NCI-H1092 (cell line): ENCODE results near the gene NHS.

Experiments
- DNase-seq: peaks from one replicate; lab custom pipeline; 2025; lab: John Stamatoyannopoulos, UW

The NHS gene

GRCh38 chrX:17448188-17448587, 73.2 kb downstream of the NHS start:
- no peak for DNase-seq

GRCh38 chrX:17449866-17450265, 74.9 kb downstream of the NHS start:
- DNase-seq, result no peak

- DNase-seq, result no peak
Measured at GRCh38 chrX:17453788-17454187, 78.8 kb downstream of the NHS start.

- peak; percentile 86 for DNase-seq
Measured at GRCh38 chrX:17456526-17456925, 81.5 kb downstream of the NHS start.

GRCh38 chrX:17459008-17459611, 84.1 kb downstream of the NHS start:
- peak; percentile 81 for DNase-seq

GRCh38 chrX:17459661-17460060, 84.7 kb downstream of the NHS start:
- DNase-seq, result no peak

GRCh38 chrX:17462881-17463280, 87.9 kb downstream of the NHS start:
- no peak for DNase-seq

GRCh38 chrX:17464194-17464593, 89.2 kb downstream of the NHS start:
- DNase-seq, result no peak

- no peak for DNase-seq
Measured at GRCh38 chrX:17465201-17465600, 90.2 kb downstream of the NHS start.

- DNase-seq, result no peak
Measured at GRCh38 chrX:17465802-17466201, 90.8 kb downstream of the NHS start.

- DNase-seq, result no peak
Measured at GRCh38 chrX:17470136-17470535, 95.1 kb downstream of the NHS start.

GRCh38 chrX:17471121-17471520, 96.1 kb downstream of the NHS start:
- DNase-seq, result no peak

- DNase-seq, result no peak
Measured at GRCh38 chrX:17471861-17472260, 96.9 kb downstream of the NHS start.

GRCh38 chrX:17472424-17472823, 97.4 kb downstream of the NHS start:
- DNase-seq, result no peak

GRCh38 chrX:17473021-17473420, 98.0 kb downstream of the NHS start:
- no peak for DNase-seq

- no peak for DNase-seq
Measured at GRCh38 chrX:17474892-17475291, 99.9 kb downstream of the NHS start.

GRCh38 chrX:17475449-17476217, 100.6 kb downstream of the NHS start:
- no peak for DNase-seq

GRCh38 chrX:17476411-17476810, 101.4 kb downstream of the NHS start:
- DNase-seq, result no peak

- DNase-seq, result no peak
Measured at GRCh38 chrX:17481086-17481485, 106.1 kb downstream of the NHS start.

- no peak for DNase-seq
Measured at GRCh38 chrX:17484592-17484991, 109.6 kb downstream of the NHS start.

GRCh38 chrX:17485391-17485790, 110.4 kb downstream of the NHS start:
- DNase-seq, result no peak

GRCh38 chrX:17488036-17488435, 113.0 kb downstream of the NHS start:
- no peak for DNase-seq

GRCh38 chrX:17494216-17494615, 119.2 kb downstream of the NHS start:
- DNase-seq, result no peak

- DNase-seq, result no peak
Measured at GRCh38 chrX:17495052-17495451, 120.1 kb downstream of the NHS start.
